Liver (tissue), 3 donors: ENCODE data around the gene MMP21.

Experiments used
- ATF3 ChIP-seq: IDR thresholded peaks from 2 replicates; pipeline ENCODE4 v1.6.1; 2016; ENCODE audit warnings: antibody characterized with exemption
- CTCF ChIP-seq: fragments of 150-350 bp; IDR thresholded peaks from 2 replicates; pipeline ENCODE4 v1.5.1; 2017; ENCODE audit warnings: improper control_type of control experiment, low read depth, low read length; ENCODE audit not compliant: missing input control
- EGR1 ChIP-seq, 2 donors: IDR thresholded peaks; 2 replicates each; pipeline ENCODE4 v1.6.1; 2016 to 2018; ENCODE audit warnings: antibody characterized with exemption in 2 of 2, low read depth in 2 of 2
- FOXA1 ChIP-seq: IDR thresholded peaks from 2 replicates; pipeline ENCODE4 v1.6.1; 2016; ENCODE audit warnings: antibody characterized with exemption
- HNF4A ChIP-seq, 2 donors: conservative IDR thresholded peaks; 2 replicates each; pipeline ENCODE4 v1.6.1; 2016; ENCODE audit warnings: antibody characterized with exemption in 2 of 2, mild to moderate bottlenecking in 2 of 2
- JUND ChIP-seq, 2 donors: IDR thresholded peaks; 2 replicates each; pipeline ENCODE4 v1.6.1; 2016; ENCODE audit warnings: antibody characterized with exemption in 2 of 2
- MAX ChIP-seq: IDR thresholded peaks from 2 replicates; pipeline ENCODE4 v1.6.1; 2016; ENCODE audit warnings: antibody characterized with exemption
- RAD21 ChIP-seq, 2 donors: IDR thresholded peaks; 2 replicates each; pipeline ENCODE4 v1.6.1; 2016; ENCODE audit warnings: antibody characterized with exemption in 2 of 2, mild to moderate bottlenecking in 2 of 2
- REST ChIP-seq: IDR thresholded peaks from 2 replicates; pipeline ENCODE4 v1.6.1; 2016; ENCODE audit warnings: antibody characterized with exemption, mild to moderate bottlenecking
- SP1 ChIP-seq: IDR thresholded peaks from 2 replicates; pipeline ENCODE4 v1.6.1; 2018; ENCODE audit warnings: antibody characterized with exemption, mild to moderate bottlenecking
- TAF1 ChIP-seq: conservative IDR thresholded peaks from 2 replicates; pipeline ENCODE4 v1.6.1; 2016; ENCODE audit warnings: antibody characterized with exemption, mild to moderate bottlenecking
- YY1 ChIP-seq: IDR thresholded peaks from 2 replicates; pipeline ENCODE4 v1.6.1; 2016; ENCODE audit warnings: antibody characterized with exemption, mild to moderate bottlenecking
- donor health status: healthy.
- donor health status: healthy.

GRCh38 chr10:125734823-125735222 lies 40.8 kb downstream of the MMP21 start:
- no peak for TF ChIP-seq CTCF
- no peak for TF ChIP-seq MAX
- TF ChIP-seq EGR1 (IDR thresholded peaks at IDR 0.05; ENCODE audit: low read depth in 2 of 2) = no peak
- TF ChIP-seq JUND (IDR thresholded peaks at IDR 0.05) = no peak
- no peak for TF ChIP-seq YY1
- TF ChIP-seq HNF4A (conservative IDR thresholded peaks at IDR 0.05) = no peak
- no peak for TF ChIP-seq RAD21 (IDR thresholded peaks at IDR 0.05)
- no peak for TF ChIP-seq REST
- no peak for TF ChIP-seq FOXA1
- TF ChIP-seq ATF3 = no peak
- TF ChIP-seq SP1 = no peak
- TF ChIP-seq TAF1 = no peak
